K562 (cell line): ENCODE data around the gene FRMD1. TPM values are rescaled to one million over a fixed set of nuclear protein-coding genes. Genes with fewer than 3 reads are reported as not detected.

Experiments used
- CTCF ChIP-seq, 3 experiments: IDR thresholded peaks in 2 of 3; conservative IDR thresholded peaks in 1 of 3; 2 replicates each; pipeline ENCODE4 v1.5.1; 2011 to 2012; ENCODE audit warnings: low read length in 3 of 3, mild to moderate bottlenecking in 3 of 3, control low read depth in 2 of 3, improper control_type of control experiment in 1 of 3, inconsistent platforms in 1 of 3, low read depth in 1 of 3, mixed read lengths in 1 of 3, moderate library complexity in 1 of 3; ENCODE audit not compliant: insufficient read depth in 2 of 3
- E2F3 ChIP-seq: fragments of 250-450 bp; sonication (Bioruptor Pico); IDR thresholded peaks from 2 replicates; pipeline ENCODE4 v1.4.0; 2020; ENCODE audit warnings: mild to moderate bottlenecking
- FOXK2 ChIP-seq, 2 experiments: fragments of 450-650 bp; IDR thresholded peaks in 1 of 2; conservative IDR thresholded peaks in 1 of 2; 2 replicates each; pipeline ENCODE4 v1.6.1; 2016; ENCODE audit warnings: low read depth in 2 of 2, mild to moderate bottlenecking in 1 of 2
- FOXP4 ChIP-seq: sonication (generic); formaldehyde crosslinking; IDR thresholded peaks from 2 replicates; pipeline ENCODE4 v1.8.0; 2022; ENCODE audit warnings: mild to moderate bottlenecking, missing genetic modification reagents, borderline replicate concordance
- GTF2B ChIP-seq: IDR thresholded peaks from 2 replicates; pipeline ENCODE4 v1.6.1; 2011; ENCODE audit not compliant: insufficient read length; ENCODE audit errors: extremely low read depth
- IRF2 ChIP-seq: sonication (generic); formaldehyde crosslinking; IDR thresholded peaks from 2 replicates; pipeline ENCODE4 v1.8.1; 2022; ENCODE audit warnings: mild to moderate bottlenecking, missing genetic modification reagents
- MITF ChIP-seq: IDR thresholded peaks from 2 replicates; pipeline ENCODE4 v1.6.1; 2014; ENCODE audit warnings: antibody characterized with exemption
- NR4A1 ChIP-seq, 2 experiments: fragments of 250-450 bp in 1 of 2; fragments of 450-650 bp in 1 of 2; sonication (Bioruptor Pico) in 1 of 2; IDR thresholded peaks; 2 replicates each; pipeline versions ENCODE4 v1.4.0 to v1.6.1; 2016 to 2020; ENCODE audit warnings: mild to moderate bottlenecking in 2 of 2, missing compliant biosample characterization in 1 of 2, missing genetic modification characterization in 1 of 2, moderate library complexity in 1 of 2
- PTTG1 ChIP-seq: fragments of 450-650 bp; IDR thresholded peaks from 2 replicates; pipeline ENCODE4 v1.6.1; 2016; ENCODE audit warnings: low read depth, mild to moderate bottlenecking, missing genetic modification characterization, missing compliant biosample characterization
- PYGO2 ChIP-seq: fragments of 450-650 bp; IDR thresholded peaks from 2 replicates; pipeline ENCODE4 v1.6.1; 2016; ENCODE audit warnings: mild to moderate bottlenecking, missing genetic modification characterization, moderate library complexity, missing compliant biosample characterization
- SMARCE1 ChIP-seq: fragments of 450-650 bp; IDR thresholded peaks from 2 replicates; pipeline ENCODE4 v1.7.1; 2016; ENCODE audit warnings: mild to moderate bottlenecking
- STAG1 ChIP-seq: sonication (generic); formaldehyde crosslinking; IDR thresholded peaks from 2 replicates; pipeline ENCODE4 v1.5.0; 2020; ENCODE audit warnings: missing genetic modification reagents, borderline replicate concordance
- THRB ChIP-seq: fragments of 450-650 bp; formaldehyde crosslinking; conservative IDR thresholded peaks from 2 replicates; pipeline ENCODE4 v1.4.0; 2022; ENCODE audit warnings: mild to moderate bottlenecking, missing genetic modification characterization
- ZKSCAN1 ChIP-seq: fragments of 150-350 bp; IDR thresholded peaks from 2 replicates; pipeline ENCODE4 v1.6.1; 2016; ENCODE audit warnings: low read depth, low read length
- polyA plus RNA-seq, 8 experiments: library from polyadenylated mRNA; depleted of rRNA in 4 of 8; stranded (reverse) in 5 of 8; unstranded in 3 of 8; fragments of >200 nt; fragmentation: Nextera tagmentation in 2 of 8; fragmentation: Illumina TruSeq in 1 of 8; extraction: Ambion mirVana in 2 of 8; extraction: Trizol in 1 of 8; gene quantifications; 2 replicates each; pipeline versions ENCODE4 v1.2.1 to v1.2.3, GENCODE V29; 2011 to 2014; ENCODE audit warnings: inconsistent platforms in 1 of 8, missing spikeins in 1 of 8
- total RNA-seq, 7 experiments: library from RNA; depleted of rRNA in 6 of 7; stranded (reverse); fragments of >200 nt in 6 of 7; fragmentation: Illumina TruSeq in 2 of 7; extraction: Trizol in 2 of 7; gene quantifications; 2 replicates each; pipeline versions ENCODE4 v1.2.1 to v1.2.3, GENCODE V29; 2011 to 2021; ENCODE audit warnings: low replicate concordance in 1 of 7

The FRMD1 gene
- total and polyA plus RNA-seq, 9 of the 15 experiments (the other 6 are each of a cell fraction or from before 2014, with no cell fraction given), result 0.01 to 0.04 (median 0.01) TPM; not detected in 6

GRCh38 chr6:168058691-168059551, 20.1 kb downstream of the FRMD1 start (continued):
- TF ChIP-seq GTF2B (no peak), FOXP4 (CRISPR knock-in tag) (no peak), FOXK2 (conservative IDR thresholded peaks at IDR 0.05 in 1 of 2, IDR thresholded peaks at IDR 0.05 in 1 of 2; ENCODE audit: low read depth in 2 of 2) (no peak), NR4A1 (CRISPR knock-in tag; IDR thresholded peaks at IDR 0.05) (no peak), NR4A1 (tag; IDR thresholded peaks at IDR 0.05) (no peak), THRB (no peak), ZKSCAN1 (no peak), SMARCE1 (no peak), E2F3 (CRISPR knock-in tag) (no peak), STAG1 (CRISPR knock-in tag) (peak; percentile 12; the same call in 1 of the 2 replicates), CTCF (IDR thresholded peaks at IDR 0.05 in 2 of 3, conservative IDR thresholded peaks at IDR 0.05 in 1 of 3; ENCODE audit: insufficient read depth in 2 of 3, low read depth in 1 of 3, low read length in 3 of 3) (peak in 2 of 3 experiments; percentile 34 to 43; a peak in 4 of 6 replicates), IRF2 (no peak), PYGO2 (no peak), PTTG1 (tag) (no peak), MITF (no peak)
